ENCODE measurements around the gene INTU. TPM values are rescaled to one million over a fixed set of nuclear protein-coding genes. Genes with fewer than 3 reads are reported as not detected.

INTU gene
- polyA plus RNA-seq, 3 donors = 0.17 to 0.26 TPM; not detected in 1

- H3K79me2 ChIP-seq (ENCODE audit: insufficient read depth, low read length) = no peaks in the 10 kb centered on the region
- H4K20me1 ChIP-seq (ENCODE audit: insufficient read depth, low read length) = no peaks in the 10 kb centered on the region
- Mint-ChIP-seq H3K27me3 (ENCODE audit: low read depth in 3 of 3) (no peaks in the 10 kb centered on the region), H3K4me3 (no peak overlapping the region), H3K9me3 (peaks cover 2 to 17% (median 7%) of the 10 kb centered on the region in 7 donors), H3K36me3 (no peaks in the 10 kb centered on the region), H3K27ac (no peak overlapping the region), H3K4me1 (no peaks in the 10 kb centered on the region)
- H3K4me1 ChIP-seq (ENCODE audit: control insufficient read depth in 1 of 2, insufficient read depth in 2 of 2, low read length in 2 of 2) = no peaks in the 10 kb centered on the region
- no peak overlapping the region for H2AFZ ChIP-seq (ENCODE audit: insufficient read depth, low read depth, low read length, poor library complexity, severe bottlenecking)
- H3K27ac ChIP-seq (ENCODE audit: low read depth in 1 of 2, low read length in 2 of 2) = no peak overlapping the region
- H3K4me2 ChIP-seq (replicated peaks; ENCODE audit: extremely low read depth, low read length, poor library complexity, severe bottlenecking) = no peak overlapping the region
- no peak overlapping the region for H3K9ac ChIP-seq (ENCODE audit: insufficient read depth, low read length, poor library complexity, severe bottlenecking)
- no peaks in the 10 kb centered on the region for H3K36me3 ChIP-seq (replicated peaks in 1 of 2; ENCODE audit: control insufficient read depth in 1 of 2, insufficient read depth in 2 of 2, low read length in 2 of 2)
- no CpG with 5 or more reads among the region's 2 CpGs for WGBS (ENCODE audit: insufficient coverage)
- H3K9me3 ChIP-seq (replicated peaks in 1 of 2; ENCODE audit: control insufficient read depth in 1 of 2, insufficient read depth in 1 of 2, low read length in 2 of 2) = no peaks in the 10 kb centered on the region
- intact Hi-C loops (cut with micrococcal nuclease) = no loop called here
- no peak for DNase-seq
- TF ChIP-seq, protein P1, sequence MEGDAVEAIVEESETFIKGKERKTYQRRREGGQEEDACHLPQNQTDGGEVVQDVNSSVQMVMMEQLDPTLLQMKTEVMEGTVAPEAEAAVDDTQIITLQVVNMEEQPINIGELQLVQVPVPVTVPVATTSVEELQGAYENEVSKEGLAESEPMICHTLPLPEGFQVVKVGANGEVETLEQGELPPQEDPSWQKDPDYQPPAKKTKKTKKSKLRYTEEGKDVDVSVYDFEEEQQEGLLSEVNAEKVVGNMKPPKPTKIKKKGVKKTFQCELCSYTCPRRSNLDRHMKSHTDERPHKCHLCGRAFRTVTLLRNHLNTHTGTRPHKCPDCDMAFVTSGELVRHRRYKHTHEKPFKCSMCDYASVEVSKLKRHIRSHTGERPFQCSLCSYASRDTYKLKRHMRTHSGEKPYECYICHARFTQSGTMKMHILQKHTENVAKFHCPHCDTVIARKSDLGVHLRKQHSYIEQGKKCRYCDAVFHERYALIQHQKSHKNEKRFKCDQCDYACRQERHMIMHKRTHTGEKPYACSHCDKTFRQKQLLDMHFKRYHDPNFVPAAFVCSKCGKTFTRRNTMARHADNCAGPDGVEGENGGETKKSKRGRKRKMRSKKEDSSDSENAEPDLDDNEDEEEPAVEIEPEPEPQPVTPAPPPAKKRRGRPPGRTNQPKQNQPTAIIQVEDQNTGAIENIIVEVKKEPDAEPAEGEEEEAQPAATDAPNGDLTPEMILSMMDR (IDR thresholded peaks at IDR 0.05) = no peak
- H3K27me3 ChIP-seq (ENCODE audit: control insufficient read depth in 2 of 2, insufficient read depth in 2 of 2, low read length in 2 of 2) = no peaks in the 10 kb centered on the region
- no peak overlapping the region for H3K4me3 ChIP-seq (replicated peaks in 1 of 3; ENCODE audit: low read depth in 2 of 3, low read length in 3 of 3)
These were observed 126.6 kb downstream of the INTU start for GRCh38 chr4:127759228-127759820.

- Histone ChIP-seq H3K27me3 (ENCODE audit: control insufficient read depth in 2 of 2, insufficient read depth in 2 of 2, low read length in 2 of 2) (no peaks in the 10 kb centered on the region), H3K9ac (ENCODE audit: insufficient read depth, low read length, poor library complexity, severe bottlenecking) (no peak overlapping the region), H3K9me3 (replicated peaks in 1 of 2; ENCODE audit: control insufficient read depth in 1 of 2, insufficient read depth in 1 of 2, low read length in 2 of 2) (no peaks in the 10 kb centered on the region), H3K4me1 (ENCODE audit: control insufficient read depth in 1 of 2, insufficient read depth in 2 of 2, low read length in 2 of 2) (no peaks in the 10 kb centered on the region), H3K27ac (ENCODE audit: low read depth in 1 of 2, low read length in 2 of 2) (no peak overlapping the region), H3K79me2 (ENCODE audit: insufficient read depth, low read length) (no peaks in the 10 kb centered on the region), H3K4me2 (replicated peaks; ENCODE audit: extremely low read depth, low read length, poor library complexity, severe bottlenecking) (no peak overlapping the region), H4K20me1 (ENCODE audit: insufficient read depth, low read length) (no peaks in the 10 kb centered on the region), H3K4me3 (replicated peaks in 1 of 3; ENCODE audit: low read depth in 2 of 3, low read length in 3 of 3) (no peak overlapping the region), H2AFZ (ENCODE audit: insufficient read depth, low read depth, low read length, poor library complexity, severe bottlenecking) (no peak overlapping the region), H3K36me3 (replicated peaks in 1 of 2; ENCODE audit: control insufficient read depth in 1 of 2, insufficient read depth in 2 of 2, low read length in 2 of 2) (no peaks in the 10 kb centered on the region)
- Mint-ChIP-seq H3K4me1 (no peaks in the 10 kb centered on the region), H3K36me3 (no peaks in the 10 kb centered on the region), H3K27ac (no peak overlapping the region), H3K4me3 (no peak overlapping the region), H3K27me3 (ENCODE audit: low read depth in 3 of 3) (peaks cover 0 to 1% (median 0%) of the 10 kb centered on the region in 3 donors), H3K9me3 (peaks cover 2 to 17% (median 7%) of the 10 kb centered on the region in 7 donors)
- WGBS (ENCODE audit: insufficient coverage) = 86% methylated on average over 1 of the region's 3 CpGs
- intact Hi-C loops (cut with micrococcal nuclease) = no loop called here
- TF ChIP-seq, protein P1 (IDR thresholded peaks at IDR 0.05) = no peak
- no peak for DNase-seq
These were observed 127.1 kb downstream of the INTU start for GRCh38 chr4:127759893-127760292.
